Measurements from ENCODE around the gene RSAD1.
"Not testable (repeated sequence)": the region's sequence is repeated elsewhere in the genome, so short reads cannot be mapped to it uniquely, and the experiment has no call there.

DNA sequence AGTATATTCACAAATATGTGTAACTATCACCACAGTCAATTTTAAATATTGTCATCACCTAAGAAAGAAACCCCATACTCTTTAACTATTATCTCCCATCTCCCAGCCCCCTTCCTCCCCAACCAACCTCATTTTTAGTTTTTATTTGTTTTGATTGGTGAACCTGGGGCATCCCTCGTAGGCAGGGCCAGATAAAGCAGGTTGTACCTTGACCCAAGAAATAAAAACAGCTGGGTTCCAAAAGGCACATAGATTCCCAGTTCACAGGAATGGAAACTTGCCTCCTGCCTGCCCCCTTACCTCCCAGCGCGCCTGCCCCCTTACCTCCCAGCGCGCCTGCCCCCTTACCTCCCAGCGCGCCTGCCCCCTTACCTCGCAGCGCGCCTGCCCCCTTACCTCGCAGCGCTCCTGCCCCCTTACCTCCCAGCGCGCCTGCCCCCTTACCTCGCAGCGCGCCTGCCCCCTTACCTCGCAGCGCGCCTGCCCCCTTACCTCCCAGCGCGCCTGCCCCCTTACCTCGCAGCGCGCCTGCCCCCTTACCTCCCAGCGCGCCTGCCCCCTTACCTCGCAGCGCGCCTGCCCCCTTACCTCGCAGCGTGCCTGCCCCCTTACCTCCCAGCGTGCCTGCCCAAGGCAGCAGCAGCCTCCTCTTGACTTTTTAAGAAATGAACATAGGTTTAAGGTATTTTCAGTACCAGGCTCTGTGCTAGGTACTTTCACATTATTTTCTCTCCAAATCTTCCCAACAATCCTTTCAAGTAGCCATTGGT is 2.7 kb upstream of the RSAD1 start:
- not testable (repeated sequence) for TF ChIP-seq CTCF (IDR thresholded peaks at IDR 0.05; ENCODE audit: low read depth, low read length, missing input control); REST (IDR thresholded peaks at IDR 0.05); ATF3 (IDR thresholded peaks at IDR 0.05)
- peak; percentile 36 to 46 for TF ChIP-seq RAD21 (IDR thresholded peaks at IDR 0.05)
- TF ChIP-seq, protein P1, sequence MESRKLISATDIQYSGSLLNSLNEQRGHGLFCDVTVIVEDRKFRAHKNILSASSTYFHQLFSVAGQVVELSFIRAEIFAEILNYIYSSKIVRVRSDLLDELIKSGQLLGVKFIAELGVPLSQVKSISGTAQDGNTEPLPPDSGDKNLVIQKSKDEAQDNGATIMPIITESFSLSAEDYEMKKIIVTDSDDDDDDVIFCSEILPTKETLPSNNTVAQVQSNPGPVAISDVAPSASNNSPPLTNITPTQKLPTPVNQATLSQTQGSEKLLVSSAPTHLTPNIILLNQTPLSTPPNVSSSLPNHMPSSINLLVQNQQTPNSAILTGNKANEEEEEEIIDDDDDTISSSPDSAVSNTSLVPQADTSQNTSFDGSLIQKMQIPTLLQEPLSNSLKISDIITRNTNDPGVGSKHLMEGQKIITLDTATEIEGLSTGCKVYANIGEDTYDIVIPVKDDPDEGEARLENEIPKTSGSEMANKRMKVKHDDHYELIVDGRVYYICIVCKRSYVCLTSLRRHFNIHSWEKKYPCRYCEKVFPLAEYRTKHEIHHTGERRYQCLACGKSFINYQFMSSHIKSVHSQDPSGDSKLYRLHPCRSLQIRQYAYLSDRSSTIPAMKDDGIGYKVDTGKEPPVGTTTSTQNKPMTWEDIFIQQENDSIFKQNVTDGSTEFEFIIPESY (IDR thresholded peaks at IDR 0.05): not testable (repeated sequence)

All from liver (tissue), 3 donors.